Measurements from ENCODE around the gene GPR42.

Gene GPR42

GRCh38 chr19:35370722-35371121, at the start of gene GPR42:
Gene GPR42 (plus strand): TSS chr19:35371068. CDS start chr19:35371360, 292 bp downstream.
- TF ChIP-seq MAX (IDR thresholded peaks at IDR 0.05; ENCODE audit: low read depth, low read length) (no peak), MYC (IDR thresholded peaks at IDR 0.05; ENCODE audit: low read depth, low read length) (no peak), CTCF (IDR thresholded peaks at IDR 0.05; ENCODE audit: low read depth, low read length) (no peak), POLR2A (IDR thresholded peaks at IDR 0.05; ENCODE audit: extremely low read depth, insufficient read length) (no peak)
- DNase-seq (ENCODE audit: low read depth) = no peak
- no peak within 1 kb of the TSS for H3K4me3 ChIP-seq (ENCODE audit: low read depth, low read length)

GRCh38 chr19:35321291-35321690, 49.6 kb upstream of the GPR42 start:
- no peak for DNase-seq (ENCODE audit: low read depth)
- no peak overlapping the region for H3K4me3 ChIP-seq (ENCODE audit: low read depth, low read length)
- TF ChIP-seq MYC (IDR thresholded peaks at IDR 0.05; ENCODE audit: low read depth, low read length) (no peak), POLR2A (IDR thresholded peaks at IDR 0.05; ENCODE audit: extremely low read depth, insufficient read length) (no peak), MAX (IDR thresholded peaks at IDR 0.05; ENCODE audit: low read depth, low read length) (no peak), CTCF (IDR thresholded peaks at IDR 0.05; ENCODE audit: low read depth, low read length) (no peak)

- DNase-seq (ENCODE audit: low read depth) = no peak
- TF ChIP-seq MYC (IDR thresholded peaks at IDR 0.05; ENCODE audit: low read depth, low read length) (no peak), CTCF (IDR thresholded peaks at IDR 0.05; ENCODE audit: low read depth, low read length) (no peak)
- H3K4me3 ChIP-seq (ENCODE audit: low read depth, low read length) = no peak overlapping the region
Observed at GRCh38 chr19:35322014-35322413, 48.9 kb upstream of the GPR42 start.

GRCh38 chr19:35327642-35328041, 43.2 kb upstream of the GPR42 start:
- no peak overlapping the region for H3K4me3 ChIP-seq (ENCODE audit: low read depth, low read length)
- no peak for DNase-seq (ENCODE audit: low read depth)
- peak; percentile 7 for TF ChIP-seq CTCF (IDR thresholded peaks at IDR 0.05; ENCODE audit: low read depth, low read length)
- TF ChIP-seq POLR2A (IDR thresholded peaks at IDR 0.05; ENCODE audit: extremely low read depth, insufficient read length) = no peak

- no peak for TF ChIP-seq CTCF (IDR thresholded peaks at IDR 0.05; ENCODE audit: low read depth, low read length)
- no peak for TF ChIP-seq MAX (IDR thresholded peaks at IDR 0.05; ENCODE audit: low read depth, low read length)
- TF ChIP-seq POLR2A (IDR thresholded peaks at IDR 0.05; ENCODE audit: extremely low read depth, insufficient read length) = no peak
- TF ChIP-seq MYC (IDR thresholded peaks at IDR 0.05; ENCODE audit: low read depth, low read length) = no peak
- no peak within 1 kb of the TSS for H3K4me3 ChIP-seq (ENCODE audit: low read depth, low read length)
- peak; percentile 44 for DNase-seq (ENCODE audit: low read depth)
Observed at GRCh38 chr19:35328851-35329285, 42.0 kb upstream of the GPR42 start, which contains the start of gene CD22. Gene CD22 (plus strand): TSS chr19:35329187. CDS start chr19:35332041, 2,854 bp downstream.

- no peak overlapping the region for H3K4me3 ChIP-seq (ENCODE audit: low read depth, low read length)
- no peak for TF ChIP-seq CTCF (IDR thresholded peaks at IDR 0.05; ENCODE audit: low read depth, low read length)
- TF ChIP-seq POLR2A (IDR thresholded peaks at IDR 0.05; ENCODE audit: extremely low read depth, insufficient read length) = no peak
- no peak for TF ChIP-seq MAX (IDR thresholded peaks at IDR 0.05; ENCODE audit: low read depth, low read length)
- no peak for TF ChIP-seq MYC (IDR thresholded peaks at IDR 0.05; ENCODE audit: low read depth, low read length)
- no peak for DNase-seq (ENCODE audit: low read depth)
Observed at GRCh38 chr19:35329323-35329722, 41.5 kb upstream of the GPR42 start.
